K562 (cell line): ENCODE data around the gene WWC2. TPM values are rescaled to one million over a fixed set of nuclear protein-coding genes. Genes with fewer than 3 reads are reported as not detected.
A peak's percentile ranks its signal among the peaks of the same experiment; 100 is the strongest.

ENCODE experiments used
- CAMTA2 ChIP-seq: fragments of 250-450 bp; sonication (Bioruptor Pico); conservative IDR thresholded peaks from 2 replicates; pipeline ENCODE4 v1.5.1; 2022
- DEAF1 ChIP-seq: fragments of 450-650 bp; formaldehyde crosslinking; IDR thresholded peaks from 2 replicates; pipeline ENCODE4 v1.4.0; 2020; ENCODE audit warnings: mild to moderate bottlenecking, moderate library complexity
- FOXP1 ChIP-seq: sonication (generic); formaldehyde crosslinking; IDR thresholded peaks from 2 replicates; pipeline ENCODE4 v1.8.0; 2022; ENCODE audit warnings: mild to moderate bottlenecking, missing genetic modification reagents
- GATAD2A ChIP-seq: fragments of 450-650 bp; IDR thresholded peaks from 2 replicates; pipeline ENCODE4 v1.6.1; 2017
- HDAC8 ChIP-seq: fragments of 450-650 bp; IDR thresholded peaks from 2 replicates; pipeline ENCODE4 v1.6.1; 2016; ENCODE audit warnings: mild to moderate bottlenecking, missing genetic modification characterization, moderate library complexity, missing compliant biosample characterization
- MAZ ChIP-seq, 2 experiments: fragments of 450-650 bp in 1 of 2; sonication (generic) in 1 of 2; formaldehyde crosslinking; IDR thresholded peaks in 1 of 2; conservative IDR thresholded peaks in 1 of 2; 2 replicates each; pipeline versions ENCODE4 v1.4.0 to v1.5.0; 2020; ENCODE audit warnings: mild to moderate bottlenecking in 1 of 2, missing genetic modification reagents in 1 of 2
- MCM5 ChIP-seq: fragments of 450-650 bp; IDR thresholded peaks from 2 replicates; pipeline ENCODE4 v1.6.1; 2016; ENCODE audit warnings: low read depth
- NFIC ChIP-seq: fragments of 450-650 bp; IDR thresholded peaks from 2 replicates; pipeline ENCODE4 v1.6.1; 2017; ENCODE audit warnings: mild to moderate bottlenecking, inconsistent platforms
- NFXL1 ChIP-seq: fragments of 450-650 bp; formaldehyde crosslinking; IDR thresholded peaks from 2 replicates; pipeline ENCODE4 v1.4.0; 2021; ENCODE audit warnings: mild to moderate bottlenecking
- NFYB ChIP-seq: IDR thresholded peaks from 2 replicates; pipeline ENCODE4 v1.6.1; 2011; ENCODE audit warnings: mild to moderate bottlenecking, moderate library complexity; ENCODE audit not compliant: insufficient read length; ENCODE audit errors: extremely low read depth
- PYGO2 ChIP-seq: fragments of 450-650 bp; IDR thresholded peaks from 2 replicates; pipeline ENCODE4 v1.6.1; 2016; ENCODE audit warnings: mild to moderate bottlenecking, missing genetic modification characterization, moderate library complexity, missing compliant biosample characterization
- RFX5 ChIP-seq: IDR thresholded peaks from 2 replicates; pipeline ENCODE4 v1.6.1; 2011; ENCODE audit warnings: low read depth, mild to moderate bottlenecking, improper control_type of control experiment, low read length
- SIN3A ChIP-seq, 2 experiments: fragments of 150-350 bp in 1 of 2; IDR thresholded peaks; 2 replicates each; pipeline ENCODE4 v1.6.1; 2011 to 2016; ENCODE audit warnings: borderline replicate concordance in 2 of 2, low read depth in 2 of 2, low read length in 2 of 2, mild to moderate bottlenecking in 2 of 2, moderate library complexity in 2 of 2; ENCODE audit not compliant: control insufficient read depth in 1 of 2
- TARDBP ChIP-seq: fragments of 450-650 bp; IDR thresholded peaks from 2 replicates; pipeline ENCODE4 v1.6.1; 2016
- TEAD1 ChIP-seq, 2 experiments: fragments of 450-650 bp in 1 of 2; sonication (generic) in 1 of 2; formaldehyde crosslinking; IDR thresholded peaks; 2 replicates each; pipeline versions ENCODE4 v1.4.0 to v1.8.0; 2020 to 2022; ENCODE audit warnings: mild to moderate bottlenecking in 2 of 2, missing genetic modification reagents in 1 of 2
- USF1 ChIP-seq: sonication (generic); formaldehyde crosslinking; IDR thresholded peaks from 2 replicates; pipeline ENCODE4 v1.9.0; 2022; ENCODE audit warnings: mild to moderate bottlenecking, missing genetic modification reagents
- ZHX1 ChIP-seq: fragments of 150-350 bp; conservative IDR thresholded peaks from 2 replicates; pipeline ENCODE4 v1.6.1; 2014; ENCODE audit warnings: low read length
- ZNF140 ChIP-seq: fragments of 250-450 bp; sonication (Bioruptor Pico); IDR thresholded peaks from 2 replicates; pipeline ENCODE4 v1.8.0; 2021; ENCODE audit warnings: moderate library complexity, mild to moderate bottlenecking, inconsistent platforms
- ZNF274 ChIP-seq: IDR thresholded peaks from 2 replicates; pipeline ENCODE4 v1.6.1; 2011; ENCODE audit warnings: low read depth, mild to moderate bottlenecking, low read length, moderate library complexity, borderline replicate concordance
- ZNF282 ChIP-seq: sonication (generic); formaldehyde crosslinking; IDR thresholded peaks from 2 replicates; pipeline ENCODE4 v1.8.1; 2023; ENCODE audit warnings: missing genetic modification reagents
- polyA plus RNA-seq, 8 experiments: library from polyadenylated mRNA; depleted of rRNA in 4 of 8; stranded (reverse) in 5 of 8; unstranded in 3 of 8; fragments of >200 nt; fragmentation: Nextera tagmentation in 2 of 8; fragmentation: Illumina TruSeq in 1 of 8; extraction: Ambion mirVana in 2 of 8; extraction: Trizol in 1 of 8; gene quantifications; 2 replicates each; pipeline versions ENCODE4 v1.2.1 to v1.2.3, GENCODE V29; 2011 to 2014; ENCODE audit warnings: inconsistent platforms in 1 of 8, missing spikeins in 1 of 8
- total RNA-seq, 7 experiments: library from RNA; depleted of rRNA in 6 of 7; stranded (reverse); fragments of >200 nt in 6 of 7; fragmentation: Illumina TruSeq in 2 of 7; extraction: Trizol in 2 of 7; gene quantifications; 2 replicates each; pipeline versions ENCODE4 v1.2.1 to v1.2.3, GENCODE V29; 2011 to 2021; ENCODE audit warnings: low replicate concordance in 1 of 7

Gene WWC2
- total and polyA plus RNA-seq, 9 of the 15 experiments (the other 6 are each of a cell fraction or from before 2014, with no cell fraction given), result 3.7 to 39.4 (median 19.6) TPM

- TF ChIP-seq CAMTA2 (CRISPR knock-in tag) (no peak), TEAD1 (CRISPR knock-in tag; IDR thresholded peaks at IDR 0.05) (peak; percentile 100), ZNF140 (CRISPR knock-in tag) (no peak), NFIC (peak; percentile 51), RFX5 (no peak), MAZ (CRISPR knock-in tag; conservative IDR thresholded peaks at IDR 0.05 in 1 of 2, IDR thresholded peaks at IDR 0.05 in 1 of 2) (peak in 1 of 2 experiments; percentile 53; a peak in 3 of 4 replicates), TARDBP (no peak), SIN3A (IDR thresholded peaks at IDR 0.05; ENCODE audit: borderline replicate concordance in 2 of 2, control insufficient read depth in 1 of 2, low read depth in 2 of 2, low read length in 2 of 2) (peak in 1 of 2 experiments; percentile 10; a peak in 2 of 4 replicates), ZNF282 (no peak), HDAC8 (tag) (no peak), NFYB (no peak), ZHX1 (no peak), NFXL1 (no peak), MCM5 (no peak), DEAF1 (0 out of 2 replicates have a peak, but pooled peaks have one; percentile 17), PYGO2 (tag) (no peak), GATAD2A (peak; percentile 39; the same call in 1 of the 2 replicates), ZNF274 (no peak), FOXP1 (CRISPR knock-in tag) (peak; percentile 71), USF1 (CRISPR knock-in tag) (no peak)
Observed at GRCh38 chr4:183098723-183099536, at the start of gene WWC2 (continued).
